ENCODE measurements around the gene C1GALT1. TPM values are rescaled to one million over a fixed set of nuclear protein-coding genes. Genes with fewer than 3 reads are reported as not detected.

C1GALT1 gene
- total RNA-seq, 1 donor from 2014 or later: 33.7 TPM

DNA sequence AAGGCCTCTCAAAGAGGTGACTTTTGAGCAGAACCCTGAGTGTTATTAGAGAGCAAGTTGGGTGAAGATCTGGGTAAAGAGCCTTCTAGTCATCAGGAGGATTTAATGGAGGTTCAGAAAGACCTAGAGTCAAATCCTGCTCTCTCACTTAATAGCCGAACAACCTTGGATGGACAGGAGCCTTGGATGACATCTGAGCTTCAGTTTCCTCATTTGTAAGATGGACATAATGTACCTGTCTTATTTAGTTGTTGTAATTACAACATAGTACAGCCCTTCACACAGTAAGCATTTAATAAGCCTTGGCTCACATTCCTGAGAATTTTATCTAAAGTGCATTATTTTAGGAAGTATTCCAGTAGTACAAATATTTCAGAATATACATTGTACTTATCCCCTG, 57.0 kb downstream of the C1GALT1 start:
- ATAC-seq: no peak

GRCh38 chr7:7242899-7243298, 60.6 kb downstream of the C1GALT1 start:
- ATAC-seq: no peak

GRCh38 chr7:7245233-7245632, 62.9 kb downstream of the C1GALT1 start:
- ATAC-seq: peak; percentile 58

- ATAC-seq: no peak
Observed at GRCh38 chr7:7246223-7246622, 63.9 kb downstream of the C1GALT1 start.

DNA sequence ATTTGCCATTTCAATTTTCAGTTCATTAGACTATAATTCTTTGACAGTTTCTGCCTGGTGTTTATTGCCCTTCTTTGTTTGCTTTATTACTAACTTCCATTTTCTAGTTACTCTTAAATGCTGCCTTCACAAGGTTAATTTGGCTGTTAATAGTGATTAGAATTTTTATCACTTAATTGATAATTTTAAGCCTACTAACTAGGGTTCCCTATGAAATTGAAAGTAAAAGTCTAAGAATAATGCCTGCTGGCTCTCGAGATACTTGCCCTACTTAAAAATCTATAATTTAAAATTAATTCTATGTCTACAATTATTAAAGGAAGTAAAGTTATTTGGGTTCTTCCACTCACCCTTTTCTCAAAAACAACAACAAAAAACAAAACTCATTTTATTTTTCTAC, 65.3 kb downstream of the C1GALT1 start:
- ATAC-seq: no peak

DNA sequence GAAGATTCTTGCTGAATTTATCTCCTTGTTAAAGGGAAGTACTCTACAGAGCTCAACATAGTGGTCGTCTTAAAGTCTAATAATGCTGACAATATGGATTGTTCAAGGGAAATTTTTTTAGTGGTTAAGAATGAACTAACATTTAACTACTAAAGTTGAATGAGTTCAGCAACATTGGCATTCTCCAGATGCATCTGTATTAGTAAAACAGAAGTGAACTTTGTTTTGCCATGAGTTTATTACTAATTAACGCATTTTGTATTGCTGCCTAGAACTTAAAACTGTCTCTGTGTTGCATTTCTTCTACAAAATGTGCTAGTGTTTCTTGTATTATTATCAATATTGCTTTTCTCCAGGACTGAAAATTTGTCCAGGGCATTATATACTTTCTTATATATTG, 67.5 kb downstream of the C1GALT1 start:
- no peak for ATAC-seq

GRCh38 chr7:7251742-7252141, 69.4 kb downstream of the C1GALT1 start:
- ATAC-seq: peak; percentile 52

DNA sequence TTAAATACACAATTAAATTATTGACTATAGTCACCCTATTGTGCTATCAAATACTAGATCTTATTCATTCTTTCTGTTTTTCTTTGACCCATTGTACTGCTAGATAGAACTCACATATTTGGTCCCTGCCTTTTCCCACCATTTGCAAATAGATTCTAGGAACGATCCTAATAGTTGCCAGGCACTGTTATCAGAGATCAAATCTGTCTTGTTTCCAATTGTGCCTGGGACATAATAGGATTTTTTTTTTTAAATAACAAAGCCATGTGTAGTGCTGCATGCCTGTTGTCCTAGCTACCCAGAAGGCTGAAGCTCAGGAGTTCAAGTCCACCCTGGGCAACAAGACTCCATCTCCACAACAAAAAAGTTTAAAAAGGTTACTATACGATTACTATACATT, 72.0 kb downstream of the C1GALT1 start:
- ATAC-seq: no peak

- ATAC-seq: no peak
Observed at GRCh38 chr7:7254908-7255307, 72.6 kb downstream of the C1GALT1 start.

- no peak for ATAC-seq
Observed at GRCh38 chr7:7256731-7257274, 74.5 kb downstream of the C1GALT1 start.

- no peak for ATAC-seq
Observed at GRCh38 chr7:7257899-7258692, 75.8 kb downstream of the C1GALT1 start.

DNA sequence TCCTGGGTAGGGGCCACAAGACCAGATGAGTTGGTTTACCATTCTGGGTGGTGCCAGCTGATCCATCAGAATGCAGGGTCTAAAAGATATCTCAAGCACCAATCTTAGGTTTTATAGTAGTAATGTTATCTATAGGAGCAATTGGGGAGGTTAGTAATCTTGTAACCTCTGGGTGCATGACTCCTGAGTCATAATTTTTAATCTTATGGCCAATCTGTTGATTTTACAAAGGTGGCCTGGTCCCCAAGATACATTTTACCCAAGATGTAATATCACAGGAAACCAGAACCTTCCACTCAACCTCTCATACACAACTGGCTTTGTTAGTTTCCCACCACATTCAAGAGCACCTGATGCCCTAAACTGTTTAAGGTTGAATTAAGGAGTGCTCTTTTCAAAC, 79.5 kb downstream of the C1GALT1 start:
- no peak for ATAC-seq

GRCh38 chr7:7263297-7264230, 81.2 kb downstream of the C1GALT1 start:
- peak; percentile 25 for ATAC-seq

DNA sequence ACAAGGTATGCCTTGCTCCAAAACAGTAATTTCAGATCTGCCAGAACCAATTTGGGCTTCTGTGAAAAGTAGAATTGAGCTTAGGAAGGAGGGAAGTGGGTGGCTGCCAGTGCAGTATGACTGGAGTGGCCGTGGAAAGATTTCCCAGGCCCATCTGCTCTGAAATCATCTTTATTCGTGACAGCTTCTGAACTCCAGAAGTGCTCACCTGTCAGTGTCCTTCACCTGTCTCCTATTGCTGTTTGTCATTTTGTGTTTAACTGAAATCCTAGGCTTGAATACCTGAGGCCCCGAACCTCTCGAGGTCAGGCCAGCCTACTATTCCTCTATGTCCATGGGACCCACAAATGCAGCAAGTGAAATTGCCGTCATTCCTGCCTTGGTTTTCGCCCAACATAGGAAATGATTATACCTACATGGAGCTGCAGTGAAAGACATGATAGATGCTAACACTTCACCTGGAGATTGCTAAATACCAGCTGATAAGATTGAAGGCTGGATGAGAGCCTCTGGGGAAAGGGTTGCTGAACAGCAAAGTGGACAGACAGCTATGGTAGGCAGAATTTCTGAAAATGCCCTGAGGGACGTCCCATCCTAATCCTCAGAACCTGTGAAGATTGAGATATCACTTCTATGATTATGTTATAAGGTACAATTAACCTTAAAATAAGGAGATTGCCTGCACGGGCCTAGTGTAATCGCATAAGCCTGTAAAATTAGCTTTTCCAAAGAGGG, 82.1 kb downstream of the C1GALT1 start:
- ATAC-seq: no peak

DNA sequence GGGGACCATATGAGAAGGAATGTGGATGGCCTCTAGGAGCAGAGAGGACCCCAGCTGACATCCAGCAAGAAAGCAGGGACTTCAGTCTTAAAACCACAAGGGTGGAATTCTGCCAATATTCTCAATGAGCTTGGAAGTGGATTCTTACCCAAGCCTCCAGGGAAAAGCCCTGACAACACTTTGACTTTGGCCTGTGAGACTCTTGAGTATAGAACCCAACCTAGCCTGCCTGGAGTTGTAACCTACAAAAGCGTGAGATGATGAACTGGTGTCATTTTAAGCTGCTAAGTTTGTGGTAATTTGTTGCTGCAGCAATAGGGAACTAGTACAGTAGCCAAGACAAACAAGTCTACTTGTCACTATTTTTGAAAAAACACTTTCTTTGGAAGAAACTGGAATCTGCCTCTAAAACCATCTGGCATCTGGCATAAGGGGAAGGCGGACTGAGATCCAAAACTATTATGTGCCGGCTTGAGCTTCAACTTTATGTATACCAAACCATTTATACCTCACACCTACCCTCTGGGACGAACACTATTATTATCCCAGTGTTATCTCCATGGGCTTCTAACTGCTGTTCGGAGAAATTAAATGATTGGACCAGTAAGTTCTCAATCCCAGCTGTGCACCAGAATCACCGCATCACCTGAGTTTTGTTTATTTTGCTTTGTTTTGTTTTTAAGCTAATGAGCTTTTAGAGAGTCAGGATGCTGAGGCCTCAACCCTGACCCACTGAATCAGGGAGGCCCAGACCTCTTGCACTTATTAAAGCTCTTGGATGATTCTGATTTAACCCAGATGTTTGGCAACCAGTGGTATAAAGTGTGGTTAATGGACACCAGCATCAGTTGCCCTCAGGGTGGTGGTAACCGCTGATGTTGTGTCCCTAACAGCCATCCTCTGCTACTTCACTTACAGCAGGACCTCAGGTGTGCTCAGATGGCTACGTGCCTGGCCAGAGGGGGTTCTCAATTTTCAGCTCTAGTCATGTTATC, 83.0 kb downstream of the C1GALT1 start:
- ATAC-seq: no peak

GRCh38 chr7:7266257-7266881, 84.0 kb downstream of the C1GALT1 start:
- ATAC-seq: no peak

- peak; percentile 98 for ATAC-seq
Observed at GRCh38 chr7:7271094-7271874, 88.9 kb downstream of the C1GALT1 start.

GRCh38 chr7:7272294-7272693, 90.0 kb downstream of the C1GALT1 start:
- ATAC-seq: no peak

DNA sequence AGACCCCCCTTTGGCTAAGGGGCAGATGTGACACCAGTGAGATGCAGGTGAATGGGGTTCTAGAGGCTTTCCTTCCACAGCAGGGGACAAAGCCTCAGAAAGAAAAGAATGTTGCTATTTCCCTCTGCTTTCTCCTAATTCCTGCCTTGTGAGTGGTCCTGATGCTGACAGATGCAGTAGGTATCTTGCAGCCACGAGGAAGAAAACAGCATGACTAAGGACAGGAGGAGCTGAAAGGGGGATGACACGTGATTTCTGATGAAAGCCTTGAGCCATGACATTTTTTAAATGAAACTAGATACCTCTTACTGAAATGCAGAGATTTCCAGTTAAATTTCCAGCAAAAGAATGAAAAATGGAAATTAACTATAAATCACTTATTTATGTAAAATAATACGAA, 92.4 kb downstream of the C1GALT1 start:
- ATAC-seq: no peak

DNA sequence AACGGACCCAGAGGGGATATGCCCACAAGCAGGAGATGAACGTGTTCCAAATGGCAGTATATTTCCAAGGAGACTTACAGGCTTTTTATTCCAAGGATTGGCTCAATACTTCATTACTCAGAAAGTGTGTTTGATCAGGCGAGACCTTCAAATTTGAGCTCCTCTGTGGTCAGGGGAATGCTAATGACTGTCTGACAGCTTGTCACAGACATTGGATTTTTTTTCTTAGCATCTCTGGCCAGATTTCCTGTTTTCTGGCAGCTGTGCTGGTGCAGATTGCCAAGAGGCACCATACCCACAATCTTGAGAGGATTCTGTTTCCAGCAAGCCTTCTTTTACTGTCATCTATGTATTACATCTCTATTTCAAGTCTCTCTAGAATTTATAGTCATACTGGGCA, 93.8 kb downstream of the C1GALT1 start:
- no peak for ATAC-seq

All from esophagus mucosa (tissue), 1 donor.